Endothelial cell of umbilical vein (primary cell): ENCODE measurements around the gene ACAA1. TPM values are rescaled to one million over a fixed set of nuclear protein-coding genes. Genes with fewer than 3 reads are reported as not detected.

Source experiments
- BruUV-seq: library from RNA; stranded (reverse); fragments of 400-500 nt; replicated peaks from 2 replicates; lab custom pipeline; 2021; lab: Mats Ljungman, UMichigan
- CTCF ChIA-PET: fragments of 300-600, 350-600 bp; sonication (Branson Sonifier 250); formaldehyde crosslinking; loops from one replicate; lab custom pipeline; 2021; ENCODE audit warnings: antibody characterized with exemption, inconsistent platforms; lab: Charles Lee
- POLR2A ChIA-PET: fragments of 300-600, 350-600 bp; sonication (Branson Sonifier 250); formaldehyde crosslinking; loops from one replicate; lab custom pipeline; 2021; ENCODE audit warnings: antibody characterized with exemption, inconsistent platforms; lab: Charles Lee
- DNase-seq: peaks from one replicate; pipeline ENCODE4 v3.0.0-alpha.2; 2011; ENCODE audit warnings: low read depth, low spot score
- FAIRE-seq: peaks from 2 replicates; lab custom pipeline; 2011; peaks lifted over from hg19 to GRCh38; lab: Jason Lieb, UNC
- H2AFZ ChIP-seq: 2 replicates; pipeline ENCODE4 v1.6.0; 2012; ENCODE audit warnings: low read depth, low read length, control low read depth, inconsistent platforms
- H3K27ac ChIP-seq: 2 replicates; pipeline ENCODE4 v1.5.1; 2011; ENCODE audit warnings: low read depth, mild to moderate bottlenecking, control low read depth, low read length, moderate library complexity; ENCODE audit not compliant: insufficient read depth
- H3K27me3 ChIP-seq, 2 experiments: 2 replicates each; pipeline versions ENCODE4 v1.6.0 to v1.6.1; 2011; ENCODE audit warnings: low read length in 2 of 2, mixed read lengths in 1 of 2; ENCODE audit not compliant: control insufficient read depth in 2 of 2, insufficient read depth in 2 of 2
- H3K36me3 ChIP-seq, 2 experiments: 2 replicates in 1 of 2; 3 replicates in 1 of 2; pipeline ENCODE4 v1.5.1; 2011; ENCODE audit warnings: low read length in 2 of 2, mild to moderate bottlenecking in 1 of 2, moderate library complexity in 1 of 2; ENCODE audit not compliant: control insufficient read depth in 2 of 2, insufficient read depth in 2 of 2; ENCODE audit errors: extremely low read depth in 1 of 2
- H3K4me1 ChIP-seq: 3 replicates; pipeline ENCODE4 v1.5.1; 2011; ENCODE audit warnings: mild to moderate bottlenecking, low read length; ENCODE audit not compliant: control insufficient read depth, insufficient read depth; ENCODE audit errors: extremely low read depth
- H3K4me2 ChIP-seq: 2 replicates; pipeline ENCODE4 v1.6.1; 2011; ENCODE audit warnings: low read length, control low read depth, mixed read lengths; ENCODE audit not compliant: insufficient read depth
- H3K4me3 ChIP-seq, 3 experiments: fragments of 200-600 bp in 1 of 3; sonication (generic), shearing (Covaris generic) in 1 of 3; replicated peaks in 1 of 3; 2 replicates each; pipeline ENCODE4 v1.5.1; 2011 to 2016; ENCODE audit warnings: control low read depth in 3 of 3, low read length in 3 of 3, mild to moderate bottlenecking in 2 of 3, inconsistent platforms in 1 of 3, low read depth in 1 of 3, moderate library complexity in 1 of 3; ENCODE audit not compliant: insufficient read depth in 1 of 3
- H3K79me2 ChIP-seq: 2 replicates; pipeline ENCODE4 v1.6.0; 2012; ENCODE audit warnings: low read length, inconsistent platforms; ENCODE audit not compliant: control insufficient read depth, insufficient read depth
- H3K9ac ChIP-seq: replicated peaks from 2 replicates; pipeline ENCODE3; 2011; ENCODE audit warnings: low read length, control low read depth; ENCODE audit not compliant: insufficient read depth; ENCODE audit errors: extremely low read depth
- H3K9me1 ChIP-seq: replicated peaks from 3 replicates; pipeline ENCODE4 v1.6.0; 2011; ENCODE audit warnings: mild to moderate bottlenecking, low read length; ENCODE audit not compliant: control insufficient read depth, insufficient read depth; ENCODE audit errors: extremely low read depth
- H3K9me3 ChIP-seq: replicated peaks from 2 replicates; pipeline ENCODE4 v1.5.1; 2012; ENCODE audit warnings: low read length, inconsistent platforms; ENCODE audit not compliant: control insufficient read depth, insufficient read depth
- H4K20me1 ChIP-seq: replicated peaks from 2 replicates; pipeline ENCODE3; 2011; ENCODE audit warnings: mild to moderate bottlenecking, low read length; ENCODE audit not compliant: control insufficient read depth, insufficient read depth; ENCODE audit errors: extremely low read depth
- EZH2 ChIP-seq: IDR thresholded peaks from 2 replicates; pipeline ENCODE4 v1.6.1; 2012; ENCODE audit warnings: borderline replicate concordance, low read depth, mild to moderate bottlenecking, moderate library complexity, low read length, inconsistent platforms; ENCODE audit not compliant: severe bottlenecking
- FOS ChIP-seq: IDR thresholded peaks from 2 replicates; pipeline ENCODE4 v1.6.1; 2011; ENCODE audit warnings: mild to moderate bottlenecking, low read length, moderate library complexity, borderline replicate concordance; ENCODE audit not compliant: insufficient read depth
- GATA2 ChIP-seq: IDR thresholded peaks from 2 replicates; pipeline ENCODE4 v1.7.0; 2011; ENCODE audit warnings: low read depth, mild to moderate bottlenecking, moderate library complexity, mixed read lengths, low read length; ENCODE audit not compliant: insufficient read length, insufficient read depth
- JUN ChIP-seq: IDR thresholded peaks from 2 replicates; pipeline ENCODE4 v1.6.1; 2011; ENCODE audit warnings: borderline replicate concordance, low read depth; ENCODE audit not compliant: insufficient read length, insufficient read depth
- MYC ChIP-seq: IDR thresholded peaks from one replicate; pipeline ENCODE4 v1.6.1; 2011; ENCODE audit warnings: mild to moderate bottlenecking, low read depth, low read length
- POLR2A ChIP-seq: IDR thresholded peaks from 2 replicates; pipeline ENCODE4 v1.6.1; 2012; ENCODE audit warnings: low read depth, mild to moderate bottlenecking, control low read depth, low read length
- POLR2AphosphoS5 ChIP-seq: IDR thresholded peaks from 2 replicates; pipeline ENCODE4 v1.6.1; 2012; ENCODE audit warnings: low read depth, mild to moderate bottlenecking, control low read depth, low read length, moderate library complexity; ENCODE audit not compliant: insufficient read depth
- dilution Hi-C: fragments of 300-500 bp; cut with MboI; formaldehyde crosslinking; loops from one replicate; pipeline ENCODE4 v1.15.0; 2019; ENCODE audit warnings: low sequenced_read_pairs; ENCODE audit not compliant: extremely low pct_ligation_motif_present
- intact Hi-C: fragments of 100-400 bp; cut with micrococcal nuclease; formaldehyde crosslinking; loops from one replicate; pipeline ENCODE4 v1.10.0; 2022
- polyA plus RNA-seq, 4 experiments: library from polyadenylated mRNA; depleted of rRNA in 3 of 4; stranded (reverse) in 3 of 4; unstranded in 1 of 4; fragments of >200 nt; gene quantifications; 2 replicates each; pipeline versions ENCODE4 v1.2.1 to v1.2.3, GENCODE V29; 2011 to 2012; ENCODE audit warnings: missing spikeins in 1 of 4
- total RNA-seq: library from RNA; stranded (reverse); gene quantifications from 2 replicates; pipeline ENCODE4 v1.2.3, GENCODE V29; 2021
- TF ChIP-seq, protein P1 (sequence below): IDR thresholded peaks from 2 replicates; pipeline ENCODE4 v1.6.1; 2011; ENCODE audit not compliant: insufficient read depth, insufficient read length
- TF ChIP-seq, protein P2 (sequence below), 2 donors: IDR thresholded peaks; 1 replicate in 1 of 2; 2 replicates in 1 of 2; pipeline ENCODE4 v1.5.1; 2011; ENCODE audit warnings: low read length in 2 of 2, mild to moderate bottlenecking in 2 of 2, moderate library complexity in 2 of 2, control low read depth in 1 of 2, inconsistent platforms in 1 of 2, low read depth in 1 of 2; ENCODE audit not compliant: insufficient read depth in 1 of 2; ENCODE audit errors: extremely low read depth in 1 of 2

Gene ACAA1
- total and polyA plus RNA-seq, 2 donors (not counting 3 experiments of a cell fraction or from before 2014, with no cell fraction given) = 52.1 to 53.8 TPM

DNA sequence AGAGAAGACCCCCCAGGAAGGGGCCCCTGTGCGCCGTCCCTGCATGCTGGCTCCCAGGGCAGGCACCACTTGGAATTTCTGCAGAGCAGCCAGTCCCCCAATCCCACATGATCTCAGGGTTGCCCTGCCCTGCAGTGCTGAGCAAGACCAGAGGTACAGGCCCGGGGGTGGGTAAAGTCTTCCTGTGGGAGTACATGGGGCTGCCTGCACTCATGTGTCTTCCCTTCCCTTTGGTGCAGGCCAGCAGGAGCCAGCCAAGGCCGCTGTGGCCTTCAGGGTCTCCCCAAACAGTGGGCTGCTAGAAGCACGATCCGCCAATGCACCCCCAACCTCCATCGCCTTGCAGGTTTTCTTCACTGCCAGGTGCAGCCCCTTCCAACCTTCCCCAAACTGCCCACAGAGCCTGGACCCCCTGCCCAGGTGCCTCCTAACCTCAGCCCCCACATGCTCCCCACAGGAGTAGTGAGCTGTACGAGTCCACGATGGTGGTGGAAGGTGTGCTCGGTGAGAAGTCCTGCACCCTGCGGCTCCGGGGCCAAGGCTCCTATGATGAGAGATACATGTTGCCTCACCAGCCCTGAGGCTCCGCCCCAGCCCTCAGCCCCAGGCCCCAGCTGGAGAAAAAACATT lies 15.0 kb downstream of the ACAA1 start:
- intact Hi-C loops = no loop called here
- H3K27me3 ChIP-seq = no peaks in the 10 kb centered on the region
- H3K9me3 ChIP-seq = no peaks in the 10 kb centered on the region
- no peak overlapping the region for H2AFZ ChIP-seq
- FAIRE-seq = no peak
- H3K27ac ChIP-seq = no peak overlapping the region
- no peaks in the 10 kb centered on the region for H3K9me1 ChIP-seq
- H3K79me2 ChIP-seq = no peaks in the 10 kb centered on the region
- CTCF ChIA-PET = interaction anchor here (1.3 to 2.0 kb wide), 2 partner anchors 9 to 176 kb away, joined by 3 to 5 read pairs; no protein-coding TSS in a partner anchor
- no peak overlapping the region for H3K4me2 ChIP-seq
- H3K4me3 ChIP-seq = no peak overlapping the region
- peaks cover 11 to 27% of the 10 kb centered on the region in 2 experiments for H3K36me3 ChIP-seq
- no peaks in the 10 kb centered on the region for H3K4me1 ChIP-seq
- POLR2A ChIA-PET = no interaction called here
- BruUV-seq = no TSS peak
- dilution Hi-C loops = no loop called here
- no peak for TF ChIP-seq FOS
- TF ChIP-seq JUN = no peak
- no peak for TF ChIP-seq POLR2AphosphoS5
- TF ChIP-seq, protein P1, sequence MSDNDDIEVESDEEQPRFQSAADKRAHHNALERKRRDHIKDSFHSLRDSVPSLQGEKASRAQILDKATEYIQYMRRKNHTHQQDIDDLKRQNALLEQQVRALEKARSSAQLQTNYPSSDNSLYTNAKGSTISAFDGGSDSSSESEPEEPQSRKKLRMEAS = no peak
- no peak for TF ChIP-seq POLR2A
- no peak for TF ChIP-seq GATA2
- no peak for TF ChIP-seq MYC
- TF ChIP-seq EZH2 = no peak
- TF ChIP-seq, protein P2, sequence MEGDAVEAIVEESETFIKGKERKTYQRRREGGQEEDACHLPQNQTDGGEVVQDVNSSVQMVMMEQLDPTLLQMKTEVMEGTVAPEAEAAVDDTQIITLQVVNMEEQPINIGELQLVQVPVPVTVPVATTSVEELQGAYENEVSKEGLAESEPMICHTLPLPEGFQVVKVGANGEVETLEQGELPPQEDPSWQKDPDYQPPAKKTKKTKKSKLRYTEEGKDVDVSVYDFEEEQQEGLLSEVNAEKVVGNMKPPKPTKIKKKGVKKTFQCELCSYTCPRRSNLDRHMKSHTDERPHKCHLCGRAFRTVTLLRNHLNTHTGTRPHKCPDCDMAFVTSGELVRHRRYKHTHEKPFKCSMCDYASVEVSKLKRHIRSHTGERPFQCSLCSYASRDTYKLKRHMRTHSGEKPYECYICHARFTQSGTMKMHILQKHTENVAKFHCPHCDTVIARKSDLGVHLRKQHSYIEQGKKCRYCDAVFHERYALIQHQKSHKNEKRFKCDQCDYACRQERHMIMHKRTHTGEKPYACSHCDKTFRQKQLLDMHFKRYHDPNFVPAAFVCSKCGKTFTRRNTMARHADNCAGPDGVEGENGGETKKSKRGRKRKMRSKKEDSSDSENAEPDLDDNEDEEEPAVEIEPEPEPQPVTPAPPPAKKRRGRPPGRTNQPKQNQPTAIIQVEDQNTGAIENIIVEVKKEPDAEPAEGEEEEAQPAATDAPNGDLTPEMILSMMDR (IDR thresholded peaks at IDR 0.05; ENCODE audit: extremely low read depth in 1 of 2, insufficient read depth in 1 of 2, low read depth in 1 of 2, low read length in 2 of 2) = no peak
- no peak for DNase-seq
- H3K9ac ChIP-seq = no peak overlapping the region
- H4K20me1 ChIP-seq = no peaks in the 10 kb centered on the region
